HG03378 (cell line): Measurements from ENCODE around the gene IGFBP2.

Experiments used
- ATAC-seq: cut with Tn5 transposase; IDR thresholded peaks from one replicate; pipeline ENCODE4 v1.9.1; 2021; ENCODE audit warnings: mild to moderate bottlenecking, moderate library complexity; ENCODE audit not compliant: unreplicated experiment

Gene IGFBP2

DNA sequence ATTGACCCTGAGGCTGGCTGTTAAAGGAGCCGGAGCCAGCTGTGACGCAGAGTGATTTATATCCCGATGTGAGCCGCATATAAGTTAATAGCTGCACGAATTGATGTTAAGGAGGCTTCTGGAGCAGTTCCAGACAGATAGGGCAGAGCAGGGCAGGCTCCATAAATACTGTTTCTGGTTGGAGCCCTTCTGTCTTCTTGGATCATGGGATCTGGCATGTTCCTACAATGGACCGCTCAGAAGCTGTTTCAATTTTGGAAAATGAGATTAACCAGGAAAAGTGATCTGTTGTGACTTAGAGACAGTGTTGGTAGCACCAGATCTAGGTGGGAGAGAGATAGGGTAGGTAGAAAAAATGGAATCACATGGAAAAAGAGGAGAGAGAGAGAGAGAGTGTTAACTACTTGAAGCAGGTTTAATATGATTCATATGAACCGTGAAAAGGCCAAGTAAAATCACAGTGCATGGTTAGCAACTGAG is 66.9 kb downstream of the IGFBP2 start:
- ATAC-seq = no peak

DNA sequence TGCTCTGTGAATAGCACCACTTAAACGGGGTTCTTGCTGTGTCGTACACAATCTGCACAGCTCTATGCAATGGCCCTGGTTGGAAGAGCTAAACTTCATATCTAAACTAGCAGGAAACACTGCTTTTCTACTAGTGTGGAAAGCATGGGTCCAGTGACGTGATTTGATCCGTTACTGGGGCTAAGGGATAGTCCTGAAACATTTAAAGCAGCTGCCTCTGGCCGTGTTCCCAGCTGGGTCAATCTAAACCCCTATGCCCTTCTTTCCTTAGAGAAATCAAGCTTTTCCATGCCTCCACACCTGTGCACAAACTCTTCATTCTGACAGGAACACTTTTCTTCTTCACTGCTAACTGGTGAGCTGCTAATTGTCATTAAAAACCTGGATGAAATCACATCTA is 67.6 kb downstream of the IGFBP2 start:
- ATAC-seq = no peak

DNA sequence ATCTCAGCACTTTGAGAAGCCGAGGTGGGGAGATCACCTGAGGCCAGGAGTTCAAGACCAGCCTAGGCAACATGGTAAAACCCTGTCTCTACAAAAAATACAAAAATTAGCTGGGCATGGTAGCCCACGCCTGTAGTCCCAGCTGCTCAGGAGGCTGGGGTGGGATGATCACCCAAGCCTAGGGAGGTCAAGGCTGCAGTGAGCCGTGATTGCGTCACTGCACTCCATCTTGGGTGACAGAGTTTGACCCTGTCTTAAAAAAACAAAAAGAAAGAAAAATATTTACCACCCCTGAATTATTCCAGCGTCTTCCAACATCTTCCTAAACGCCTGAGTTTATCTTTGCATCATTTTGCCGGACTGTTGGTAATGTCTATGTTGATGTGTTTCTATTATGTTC is 68.3 kb downstream of the IGFBP2 start:
- no peak for ATAC-seq

DNA sequence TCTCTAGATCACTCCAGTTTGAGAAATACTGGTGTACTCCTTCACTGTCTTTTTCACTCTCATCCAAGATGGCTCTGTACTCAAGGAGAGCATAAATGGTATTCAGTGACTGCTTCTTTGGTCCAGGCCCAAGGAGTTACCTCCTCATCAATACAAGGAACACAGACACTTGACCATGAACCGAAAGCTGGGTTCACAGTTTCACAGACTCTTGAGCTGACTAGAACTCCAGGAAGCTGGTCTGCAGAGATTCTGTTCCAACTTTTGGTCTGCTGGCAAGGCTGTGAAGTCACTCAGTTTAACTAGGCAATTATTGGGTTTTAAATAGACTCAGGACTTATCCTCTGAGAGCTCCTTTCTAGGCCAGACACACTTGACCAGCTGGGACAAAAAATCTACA is 69.5 kb downstream of the IGFBP2 start:
- no peak for ATAC-seq

DNA sequence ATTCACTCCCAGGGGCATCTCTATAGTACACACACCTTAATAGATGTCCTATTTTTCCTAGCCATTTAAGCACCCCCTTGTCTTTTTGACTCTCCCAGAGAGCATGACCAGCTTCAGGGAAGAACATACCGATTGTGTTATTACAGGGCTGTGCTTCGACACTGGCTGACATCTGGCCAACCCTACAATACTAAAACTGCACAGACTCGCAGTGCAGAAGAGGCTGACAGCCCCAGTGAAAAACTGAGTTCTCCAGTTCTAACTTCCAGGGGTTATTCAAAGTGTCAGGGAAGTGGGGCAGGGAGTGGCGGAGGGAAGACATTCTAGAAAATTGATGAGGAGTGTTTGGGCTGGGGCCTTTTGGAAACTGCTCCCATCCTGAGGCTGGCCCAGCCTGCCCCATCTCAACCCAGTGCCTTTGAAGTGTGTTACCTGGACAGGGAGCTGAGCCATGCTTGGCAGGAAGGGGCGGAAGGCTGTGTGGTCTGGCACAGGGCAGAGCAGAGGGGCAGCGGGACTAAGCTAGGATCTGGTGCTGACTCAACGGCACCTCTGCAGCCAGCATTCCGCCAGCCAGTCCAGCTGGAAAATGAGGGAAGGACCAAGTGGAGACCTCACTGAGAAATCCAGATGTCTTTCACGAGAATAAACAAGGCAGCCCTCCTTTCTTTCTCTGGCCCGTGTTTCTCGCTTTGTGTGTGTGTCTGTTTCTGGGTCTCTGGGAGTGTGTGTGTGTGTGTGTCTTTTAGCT is 77.5 kb downstream of the IGFBP2 start:
- no peak for ATAC-seq

DNA sequence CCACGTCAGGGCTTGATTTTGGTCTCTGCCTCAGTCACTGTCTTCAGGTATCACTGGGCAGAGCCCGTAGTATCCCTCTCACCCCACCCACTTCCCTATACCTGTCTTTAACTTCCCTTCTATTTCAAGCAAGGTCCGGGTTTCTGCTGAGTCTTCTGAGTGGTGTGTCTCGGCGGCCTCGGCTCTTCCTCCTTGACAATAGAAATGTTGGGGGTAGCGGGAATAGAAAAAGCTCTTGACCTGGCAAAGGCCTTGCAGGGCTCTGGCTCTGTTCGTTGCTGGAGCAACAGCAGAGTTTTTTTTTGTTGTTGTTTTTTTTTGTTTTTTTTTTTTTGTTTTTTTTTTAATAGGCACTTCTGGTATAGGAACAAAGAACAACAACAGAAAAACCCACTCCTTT is 78.1 kb downstream of the IGFBP2 start:
- ATAC-seq = no peak

DNA sequence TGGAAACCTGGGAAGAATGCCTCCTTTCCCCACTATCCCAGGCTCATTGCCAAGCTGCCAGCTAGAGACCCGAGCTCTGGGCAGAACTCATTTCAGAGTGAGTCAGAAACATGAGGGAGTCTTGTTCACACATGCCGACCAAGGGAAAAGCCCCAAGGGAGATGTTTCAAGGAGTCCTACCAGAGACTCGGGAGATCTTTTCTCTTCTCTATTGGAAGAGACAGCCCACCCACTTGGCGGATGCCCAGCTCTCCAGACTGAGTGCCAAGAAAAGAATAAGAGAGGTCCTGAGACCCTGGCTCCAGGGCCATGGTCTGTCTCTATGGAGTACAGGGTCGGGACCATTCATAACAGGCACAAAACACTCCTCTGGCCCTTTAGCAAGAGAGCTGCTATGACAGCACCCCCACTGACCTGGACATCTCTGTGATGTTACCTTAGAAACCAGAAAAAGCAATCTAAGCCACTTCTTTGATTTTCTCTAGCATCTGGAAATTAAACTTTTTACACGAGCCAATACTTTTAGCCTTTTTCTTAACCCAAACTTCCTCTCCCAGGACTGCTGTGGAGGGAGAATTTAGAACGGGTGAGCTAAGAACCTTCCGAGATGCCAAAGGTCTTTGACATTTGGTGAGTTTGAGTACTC is 80.6 kb downstream of the IGFBP2 start:
- ATAC-seq = no peak
